GM19372 (cell line): Measurements from ENCODE around the gene PEX10.
"Not testable (repeated sequence)": the region's sequence is repeated elsewhere in the genome, so short reads cannot be mapped to it uniquely, and the experiment has no call there.

ENCODE experiments used
- ATAC-seq: cut with Tn5 transposase; IDR thresholded peaks from one replicate; pipeline ENCODE4 v1.9.1; 2021; ENCODE audit warnings: mild to moderate bottlenecking, low read depth, moderate library complexity; ENCODE audit not compliant: unreplicated experiment

Gene PEX10

GRCh38 chr1:2412395-2412772, at the start of gene PEX10:
TSS of gene PEX10 (minus strand) at chr1:2412564. CDS start at chr1:2412502, 62 bp downstream.
- peak; percentile 85 for ATAC-seq

GRCh38 chr1:2460996-2461751, 48.8 kb upstream of the PEX10 start:
- ATAC-seq: no peak

GRCh38 chr1:2460203-2460602, 47.8 kb upstream of the PEX10 start:
- ATAC-seq: no peak

- no peak for ATAC-seq
Observed at GRCh38 chr1:2459757-2460156, 47.4 kb upstream of the PEX10 start.

- not testable (repeated sequence) for ATAC-seq
Observed at GRCh38 chr1:2459102-2459753, 46.9 kb upstream of the PEX10 start.

GRCh38 chr1:2458687-2459086, 46.3 kb upstream of the PEX10 start:
- ATAC-seq: no peak

GRCh38 chr1:2457444-2457843, 45.1 kb upstream of the PEX10 start:
- ATAC-seq: no peak

GRCh38 chr1:2455757-2456156, 43.4 kb upstream of the PEX10 start:
- ATAC-seq: no peak

- ATAC-seq: no peak
Observed at GRCh38 chr1:2454227-2454626, 41.9 kb upstream of the PEX10 start.

GRCh38 chr1:2452932-2453315, 40.6 kb upstream of the PEX10 start:
- no peak for ATAC-seq

GRCh38 chr1:2452201-2452931, 40.0 kb upstream of the PEX10 start:
- ATAC-seq: no peak

- ATAC-seq: no peak
Observed at GRCh38 chr1:2451741-2452140, 39.4 kb upstream of the PEX10 start.

GRCh38 chr1:2449636-2450454, 37.5 kb upstream of the PEX10 start:
- no peak for ATAC-seq

- ATAC-seq: no peak
Observed at GRCh38 chr1:2448098-2448445, 35.7 kb upstream of the PEX10 start.

GRCh38 chr1:2447276-2448097, 35.1 kb upstream of the PEX10 start:
- ATAC-seq: no peak

GRCh38 chr1:2446861-2447260, 34.5 kb upstream of the PEX10 start:
- ATAC-seq: no peak

- no peak for ATAC-seq
Observed at GRCh38 chr1:2446394-2446793, 34.0 kb upstream of the PEX10 start.

- no peak for ATAC-seq
Observed at GRCh38 chr1:2445823-2446215, 33.5 kb upstream of the PEX10 start.

GRCh38 chr1:2445162-2445822, 32.9 kb upstream of the PEX10 start:
- no peak for ATAC-seq
